HG02763 (cell line): ENCODE measurements around the gene TMEM117.
"Not testable (repeated sequence)": the region's sequence is repeated elsewhere in the genome, so short reads cannot be mapped to it uniquely, and the experiment has no call there.

Experiments used
- ATAC-seq: cut with Tn5 transposase; IDR thresholded peaks from one replicate; pipeline ENCODE4 v1.9.1; 2021; ENCODE audit warnings: mild to moderate bottlenecking, moderate library complexity; ENCODE audit not compliant: unreplicated experiment

TMEM117 gene

GRCh38 chr12:44367136-44367535, 531.3 kb downstream of the TMEM117 start:
- ATAC-seq, result no peak

- no peak for ATAC-seq
Measured at GRCh38 chr12:44367916-44368315, 532.0 kb downstream of the TMEM117 start.

- ATAC-seq, result no peak
Measured at GRCh38 chr12:44369998-44370397, 534.1 kb downstream of the TMEM117 start.

GRCh38 chr12:44370982-44371381, 535.1 kb downstream of the TMEM117 start:
- ATAC-seq, result no peak

GRCh38 chr12:44372259-44372658, 536.4 kb downstream of the TMEM117 start:
- no peak for ATAC-seq

GRCh38 chr12:44375694-44376093, 539.8 kb downstream of the TMEM117 start:
- ATAC-seq, result no peak

GRCh38 chr12:44377443-44378187, 541.7 kb downstream of the TMEM117 start:
- no peak for ATAC-seq

- ATAC-seq, result not testable (repeated sequence)
Measured at GRCh38 chr12:44379113-44379512, 543.2 kb downstream of the TMEM117 start.

- no peak for ATAC-seq
Measured at GRCh38 chr12:44379831-44380230, 544.0 kb downstream of the TMEM117 start.

GRCh38 chr12:44380861-44381260, 545.0 kb downstream of the TMEM117 start:
- no peak for ATAC-seq

GRCh38 chr12:44381341-44381740, 545.5 kb downstream of the TMEM117 start:
- ATAC-seq, result no peak

- ATAC-seq, result no peak
Measured at GRCh38 chr12:44384136-44384535, 548.3 kb downstream of the TMEM117 start.

- ATAC-seq, result no peak
Measured at GRCh38 chr12:44385964-44386363, 550.1 kb downstream of the TMEM117 start.

- ATAC-seq, result no peak
Measured at GRCh38 chr12:44387581-44387980, 551.7 kb downstream of the TMEM117 start.

GRCh38 chr12:44389038-44389437, 553.2 kb downstream of the TMEM117 start:
- no peak for ATAC-seq

- no peak for ATAC-seq
Measured at GRCh38 chr12:44389896-44390295, 554.0 kb downstream of the TMEM117 start.

- ATAC-seq, result no peak
Measured at GRCh38 chr12:44397631-44398030, 561.8 kb downstream of the TMEM117 start.

- ATAC-seq, result no peak
Measured at GRCh38 chr12:44403185-44403584, 567.3 kb downstream of the TMEM117 start.

- no peak for ATAC-seq
Measured at GRCh38 chr12:44405297-44405696, 569.4 kb downstream of the TMEM117 start.

- ATAC-seq, result no peak
Measured at GRCh38 chr12:44422559-44422958, 586.7 kb downstream of the TMEM117 start.

GRCh38 chr12:44428825-44429224, 592.9 kb downstream of the TMEM117 start:
- no peak for ATAC-seq

GRCh38 chr12:44431647-44432343, 595.9 kb downstream of the TMEM117 start:
- peak; percentile 72 for ATAC-seq
